OCI-LY1 (cell line): ENCODE data around the gene USP7.
A peak's percentile ranks its signal among the peaks of the same experiment; 100 is the strongest.

ENCODE experiments used
- H2AFZ ChIP-seq: fragments of 200-600 bp; sonication (generic), shearing (Covaris generic); 2 replicates; pipeline ENCODE4 v1.6.0; 2014; ENCODE audit warnings: antibody characterized with exemption, mild to moderate bottlenecking, low read length
- H3F3A ChIP-seq: fragments of 200-600 bp; sonication (generic), shearing (Covaris generic); 2 replicates; pipeline ENCODE4 v1.6.0; 2014; ENCODE audit warnings: mild to moderate bottlenecking, antibody characterized with exemption, low read length, moderate library complexity; ENCODE audit not compliant: insufficient read depth
- H3K27ac ChIP-seq: fragments of 200-600 bp; sonication (generic); 2 replicates; pipeline ENCODE4 v1.5.1; 2014; ENCODE audit warnings: low read length, mixed run types, mild to moderate bottlenecking, low read depth; ENCODE audit not compliant: poor library complexity, severe bottlenecking
- H3K27me3 ChIP-seq: fragments of 200-600 bp; sonication (generic); 2 replicates; pipeline ENCODE4 v1.6.0; 2014; ENCODE audit warnings: antibody characterized with exemption, mild to moderate bottlenecking, low read length, moderate library complexity; ENCODE audit not compliant: insufficient read depth
- H3K36me3 ChIP-seq: fragments of 200-600 bp; sonication (generic); 2 replicates; pipeline ENCODE4 v1.6.1; 2014; ENCODE audit warnings: mild to moderate bottlenecking, antibody characterized with exemption, low read length, moderate library complexity, mixed read lengths; ENCODE audit not compliant: insufficient read depth
- H3K4me1 ChIP-seq: fragments of 200-600 bp; sonication (generic); 2 replicates; pipeline ENCODE4 v1.5.1; 2014; ENCODE audit warnings: mild to moderate bottlenecking, low read length, moderate library complexity; ENCODE audit not compliant: insufficient read depth, severe bottlenecking
- H3K4me2 ChIP-seq: fragments of 200-600 bp; sonication (generic), shearing (Covaris generic); 2 replicates; pipeline ENCODE4 v1.6.1; 2014; ENCODE audit warnings: low read length
- H3K4me3 ChIP-seq: fragments of 200-600 bp; sonication (generic); 2 replicates; pipeline ENCODE4 v1.5.1; 2014; ENCODE audit warnings: low read length, low read depth, mild to moderate bottlenecking, mixed read lengths; ENCODE audit not compliant: poor library complexity, severe bottlenecking
- H3K79me2 ChIP-seq: fragments of 200-600 bp; shearing (Covaris generic); 2 replicates; pipeline ENCODE4 v1.6.1; 2016; ENCODE audit warnings: mixed run types, low read length, mixed read lengths; ENCODE audit not compliant: insufficient read depth
- H3K9ac ChIP-seq: fragments of 200-600 bp; sonication (generic), shearing (Covaris generic); 2 replicates; pipeline ENCODE4 v1.6.1; 2014; ENCODE audit warnings: mild to moderate bottlenecking, low read length, mixed read lengths
- H3K9me2 ChIP-seq: fragments of 200-600 bp; sonication (generic), shearing (Covaris generic); 2 replicates; pipeline ENCODE4 v1.6.1; 2014; ENCODE audit warnings: low read depth, mild to moderate bottlenecking, low read length, mixed read lengths
- H3K9me3 ChIP-seq: fragments of 200-600 bp; shearing (Covaris generic); 2 replicates; pipeline ENCODE4 v1.6.1; 2014; ENCODE audit warnings: low read length, mixed read lengths
- H4K20me1 ChIP-seq: fragments of 200-600 bp; sonication (generic), shearing (Covaris generic); 2 replicates; pipeline ENCODE4 v1.6.0; 2016; ENCODE audit warnings: mild to moderate bottlenecking, low read length; ENCODE audit not compliant: insufficient read depth
- CTCF ChIP-seq: fragments of 200-600 bp; sonication (generic), shearing (Covaris generic); IDR thresholded peaks from 2 replicates; pipeline ENCODE4 v1.5.1; 2017; ENCODE audit warnings: mild to moderate bottlenecking, antibody characterized with exemption, low read length, moderate library complexity, mixed read lengths
- EZH2 ChIP-seq: fragments of 200-600 bp; sonication (generic), shearing (Covaris generic); IDR thresholded peaks from 2 replicates; pipeline ENCODE4 v1.8.0; 2017; ENCODE audit warnings: borderline replicate concordance, mixed run types, mild to moderate bottlenecking, antibody characterized with exemption, low read length, moderate library complexity, mixed read lengths

The USP7 gene

GRCh38 chr16:8948831-8949230 is 14.9 kb downstream of the USP7 start:
- peak overlapping the region; percentile 98 for H3K4me2 ChIP-seq
- H3K4me1 ChIP-seq = peaks cover 99% of the 10 kb centered on the region
- no peaks in the 10 kb centered on the region for H3K27me3 ChIP-seq
- H3K27ac ChIP-seq = peak overlapping the region; percentile 96
- H4K20me1 ChIP-seq = no peaks in the 10 kb centered on the region
- TF ChIP-seq CTCF (no peak), EZH2 (no peak)
- peak overlapping the region; percentile 70; the same call in 1 of the 2 replicates for H3K9ac ChIP-seq
- H3K4me3 ChIP-seq = peak overlapping the region; percentile 49
- H3K36me3 ChIP-seq = no peaks in the 10 kb centered on the region
- peaks cover 79% of the 10 kb centered on the region for H3K79me2 ChIP-seq
- no peaks in the 10 kb centered on the region for H3K9me3 ChIP-seq
- H3F3A ChIP-seq = peaks cover 9% of the 10 kb centered on the region
- H3K9me2 ChIP-seq = no peaks in the 10 kb centered on the region
- H2AFZ ChIP-seq = no peak overlapping the region

GRCh38 chr16:8948069-8948593 is 15.6 kb downstream of the USP7 start:
- peaks cover 9% of the 10 kb centered on the region for H3F3A ChIP-seq
- peaks cover 100% of the 10 kb centered on the region for H3K4me1 ChIP-seq
- H3K27me3 ChIP-seq = no peaks in the 10 kb centered on the region
- peak overlapping the region; percentile 98 for H3K4me2 ChIP-seq
- H3K79me2 ChIP-seq = peaks cover 86% of the 10 kb centered on the region
- H3K9me2 ChIP-seq = no peaks in the 10 kb centered on the region
- H3K27ac ChIP-seq = peak overlapping the region; percentile 96
- H3K9me3 ChIP-seq = no peaks in the 10 kb centered on the region
- H3K36me3 ChIP-seq = no peaks in the 10 kb centered on the region
- H3K9ac ChIP-seq = peak overlapping the region; percentile 22; the same call in 1 of the 2 replicates
- peak overlapping the region; percentile 49 for H3K4me3 ChIP-seq
- H4K20me1 ChIP-seq = no peaks in the 10 kb centered on the region
- TF ChIP-seq EZH2 = no peak
- TF ChIP-seq CTCF = no peak
- no peak overlapping the region for H2AFZ ChIP-seq

GRCh38 chr16:8946544-8946943 is 17.2 kb downstream of the USP7 start:
- Histone ChIP-seq H3K4me3 (peak overlapping the region; percentile 49), H3K9ac (peak overlapping the region; percentile 48), H3K4me1 (peaks cover 100% of the 10 kb centered on the region), H4K20me1 (no peaks in the 10 kb centered on the region), H2AFZ (no peak overlapping the region), H3K27ac (peak overlapping the region; percentile 96), H3K27me3 (no peaks in the 10 kb centered on the region), H3K4me2 (peak overlapping the region; percentile 98), H3K9me3 (no peaks in the 10 kb centered on the region), H3K9me2 (no peaks in the 10 kb centered on the region), H3K36me3 (no peaks in the 10 kb centered on the region), H3K79me2 (peaks cover 100% of the 10 kb centered on the region), H3F3A (no peaks in the 10 kb centered on the region; the same call in 1 of the 2 replicates)
- TF ChIP-seq EZH2 (no peak), CTCF (peak; percentile 39; the same call in 1 of the 2 replicates)
